ENCODE results near the gene SLCO1B1. TPM values are rescaled to one million over a fixed set of nuclear protein-coding genes. Genes with fewer than 3 reads are reported as not detected.

SLCO1B1 gene
- total RNA-seq, 1 experiment from 2014 or later, result 0.36 TPM

DNA sequence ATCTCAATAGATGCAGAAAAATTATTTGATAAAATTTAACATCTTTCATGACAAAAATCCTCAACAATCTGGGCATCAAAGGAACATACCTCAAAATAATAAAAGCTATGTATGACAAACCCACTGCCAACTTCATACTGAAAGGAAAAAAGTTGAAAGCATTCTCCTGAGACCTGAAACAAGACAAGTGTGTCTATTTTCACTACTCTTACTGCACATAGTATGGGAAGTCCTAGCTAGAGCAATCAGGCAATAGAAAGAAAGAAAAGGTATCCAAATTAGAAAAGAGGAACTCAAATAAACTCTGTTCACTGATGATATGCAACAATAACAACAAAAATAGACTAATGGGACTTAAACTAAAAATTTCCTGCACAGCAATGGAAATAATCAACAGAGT lies 90.1 kb downstream of the SLCO1B1 start:
- DNase-seq (ENCODE audit: low spot score), result no peak

DNA sequence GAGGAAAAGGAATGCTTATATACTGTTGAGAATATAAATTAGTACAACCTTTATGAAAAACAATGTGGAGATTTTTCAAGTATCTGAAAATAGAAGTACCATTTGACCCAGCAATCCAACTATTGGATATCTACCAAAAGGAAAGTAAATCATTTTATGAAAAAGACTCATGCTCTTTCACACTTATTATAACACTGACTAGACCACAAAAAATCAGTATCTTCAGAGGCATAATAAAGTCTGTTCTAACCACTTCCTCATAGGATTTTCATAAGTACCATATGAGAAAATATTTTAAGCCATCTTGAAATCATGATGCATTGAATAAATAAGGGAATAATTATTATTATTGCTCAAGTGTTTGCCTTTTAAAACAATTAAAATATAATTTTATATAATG lies 90.8 kb downstream of the SLCO1B1 start:
- DNase-seq (ENCODE audit: low spot score), result no peak

- DNase-seq (ENCODE audit: low spot score), result no peak
These were observed 92.9 kb downstream of the SLCO1B1 start for GRCh38 chr12:21223930-21224329.

DNA sequence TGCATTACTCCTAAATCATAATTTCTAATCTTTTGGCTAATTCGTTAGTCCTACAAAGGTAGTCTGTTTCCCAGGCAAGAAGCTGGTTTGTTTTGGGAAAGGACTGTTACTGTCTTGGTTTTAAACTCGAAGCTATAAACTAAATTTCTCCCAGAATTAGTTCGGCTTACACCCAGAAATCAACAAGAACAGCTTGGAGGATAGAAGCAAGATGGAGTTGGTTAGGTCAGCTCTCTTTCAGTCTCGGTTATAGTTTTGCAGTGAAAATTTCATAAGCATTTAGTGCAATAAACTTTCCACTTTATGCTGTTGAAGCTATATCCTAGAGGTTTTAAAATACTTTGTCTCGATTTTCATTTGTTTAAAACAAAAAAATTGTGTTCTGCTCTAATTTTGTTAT lies 103.4 kb downstream of the SLCO1B1 start:
- DNase-seq (ENCODE audit: low spot score), result no peak

GRCh38 chr12:21239866-21240265 lies 108.9 kb downstream of the SLCO1B1 start:
- DNase-seq (ENCODE audit: low spot score), result no peak

DNA sequence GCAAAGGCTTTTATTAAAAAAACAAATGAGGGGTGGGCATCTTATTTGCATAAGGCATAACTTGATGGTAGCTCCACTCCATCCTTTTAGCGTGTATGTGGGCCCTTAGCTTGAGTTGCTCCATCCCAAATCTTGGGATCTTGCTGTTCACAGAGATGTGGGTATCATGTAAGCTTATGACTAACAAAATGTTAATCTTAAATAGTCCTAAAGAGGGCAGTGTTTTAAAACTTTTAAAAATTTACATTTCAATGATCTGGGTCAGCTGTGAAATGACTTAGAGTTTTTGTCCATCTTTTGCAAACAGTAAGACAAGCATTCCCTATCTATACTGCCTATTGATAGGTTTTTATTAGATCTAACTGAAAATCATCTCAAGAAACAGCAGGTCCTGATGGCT lies 117.7 kb downstream of the SLCO1B1 start:
- peak; percentile 39 for DNase-seq (ENCODE audit: low spot score)

- no peak for DNase-seq (ENCODE audit: low spot score)
These were observed 121.1 kb downstream of the SLCO1B1 start for GRCh38 chr12:21252070-21252469.

DNA sequence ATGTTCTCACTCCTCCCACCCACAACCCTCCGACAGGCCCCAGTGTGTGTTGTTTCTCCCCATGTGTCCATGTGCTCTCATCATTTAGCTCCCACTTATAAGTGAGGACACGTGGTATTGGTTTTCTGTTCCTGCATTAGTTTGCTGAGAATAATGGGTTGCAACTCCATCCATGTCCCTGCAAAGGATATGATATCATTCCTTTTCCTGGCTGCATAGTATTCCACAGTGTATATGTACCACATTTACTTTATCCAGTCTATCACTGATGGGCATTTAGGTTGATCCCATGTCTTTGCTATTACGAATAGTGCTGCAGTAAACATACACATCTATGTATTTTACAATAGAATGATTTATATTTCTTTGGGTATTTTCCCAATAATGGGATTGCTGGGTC lies 126.2 kb downstream of the SLCO1B1 start:
- no peak for DNase-seq (ENCODE audit: low spot score)

DNA sequence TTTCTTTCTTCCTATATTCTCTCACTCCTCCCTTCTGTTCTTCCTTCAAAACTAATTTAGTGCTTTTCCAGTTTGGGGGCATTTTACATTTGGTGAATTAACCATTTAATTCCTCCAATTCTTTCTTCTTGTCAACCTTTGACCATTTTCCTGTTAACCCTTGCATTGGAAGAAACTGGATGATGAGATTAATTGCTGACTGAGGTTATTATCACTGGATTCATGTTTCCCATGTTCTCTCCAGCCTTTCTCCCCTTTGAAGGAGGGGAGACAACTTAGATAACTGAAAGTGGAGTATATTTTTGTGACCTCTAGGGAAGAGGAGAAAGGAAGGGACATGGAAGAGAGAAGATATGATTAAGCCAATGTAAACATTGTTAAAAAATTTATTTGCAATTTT lies 133.2 kb downstream of the SLCO1B1 start:
- no peak for DNase-seq (ENCODE audit: low spot score)

DNA sequence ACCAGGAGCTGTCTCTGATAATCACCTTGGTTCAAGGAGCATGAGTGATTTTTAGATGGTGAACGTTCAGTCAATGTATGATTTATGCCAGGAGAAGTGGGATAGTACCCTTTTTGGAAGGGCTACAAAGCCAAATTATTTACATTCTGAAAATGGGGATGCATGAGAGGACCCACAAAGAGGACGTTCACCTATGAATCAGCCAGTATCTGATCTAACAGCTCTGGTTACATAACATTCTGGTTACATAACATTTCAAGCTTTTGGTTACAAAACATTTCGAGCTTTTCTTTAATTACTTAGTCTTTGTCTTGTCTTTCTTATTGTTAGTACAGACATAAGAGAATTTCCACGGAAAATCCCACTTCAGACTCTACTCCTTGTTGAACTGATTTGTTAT lies 134.9 kb downstream of the SLCO1B1 start:
- no peak for DNase-seq (ENCODE audit: low spot score)

DNA sequence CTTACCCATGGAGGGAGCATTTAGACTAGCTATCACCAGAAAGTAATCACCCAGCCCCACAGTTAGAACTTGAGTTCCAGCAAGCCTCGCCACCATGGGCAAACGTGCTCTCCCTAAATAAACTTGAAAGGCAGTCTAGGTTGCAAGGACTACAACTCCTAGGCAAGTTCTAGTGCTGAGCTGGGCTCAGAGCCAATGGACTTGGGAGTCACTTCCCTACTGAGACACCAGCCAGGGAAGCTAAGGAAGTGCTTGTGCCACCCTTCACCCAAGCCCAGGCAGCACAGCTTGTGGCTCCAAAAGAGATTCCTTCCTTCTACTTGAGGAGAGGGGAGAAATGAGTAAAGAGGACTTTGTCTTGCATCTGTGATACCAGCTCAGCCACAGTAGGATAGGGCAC lies 145.8 kb downstream of the SLCO1B1 start:
- peak; percentile 17 for DNase-seq (ENCODE audit: low spot score)

Other genes with a start within 250 kb of the SLCO1B1 start
- gene SLCO1A2, start 203.7 kb downstream of the SLCO1B1 start, total RNA-seq (2014; rRNA removed; shearing (Covaris generic)), result not detected in 2 replicates
- gene IAPP, start 241.7 kb downstream of the SLCO1B1 start, total RNA-seq (2014; rRNA removed; shearing (Covaris generic)), result not detected in 2 replicates

All from HT-29 (cell line).